GM13976 (cell line): Measurements from ENCODE around the gene LOXL1.

Experiments used
- DNase-seq: peaks from one replicate; pipeline ENCODE4 v3.0.0; 2012; ENCODE audit warnings: low spot score
- CTCF ChIP-seq: IDR thresholded peaks from 2 replicates; pipeline ENCODE4 v1.5.1; 2012; ENCODE audit warnings: borderline replicate concordance, mild to moderate bottlenecking; ENCODE audit not compliant: insufficient read depth; ENCODE audit errors: extremely low read depth, missing control alignments, control extremely low read depth
- in situ Hi-C: fragments of 300-500 bp; cut with MboI; formaldehyde crosslinking; loops from one replicate; pipeline ENCODE4 v1.12.0; 2022; ENCODE audit warnings: low sequenced_read_pairs, mixed read lengths, inconsistent platforms; ENCODE audit not compliant: unreplicated experiment

Gene LOXL1

GRCh38 chr15:73914145-73914544, 12.1 kb upstream of the LOXL1 start:
- no peak for TF ChIP-seq CTCF
- in situ Hi-C loops, result no loop called here
- no peak for DNase-seq

GRCh38 chr15:73915082-73915481, 11.2 kb upstream of the LOXL1 start:
- TF ChIP-seq CTCF, result no peak
- no peak for DNase-seq
- in situ Hi-C loops, result no loop called here

- TF ChIP-seq CTCF, result no peak
- DNase-seq, result no peak
- in situ Hi-C loops, result no loop called here
Measured at GRCh38 chr15:73918784-73919183, 7.5 kb upstream of the LOXL1 start.

- DNase-seq, result no peak
- in situ Hi-C loops, result no loop called here
- no peak for TF ChIP-seq CTCF
Measured at GRCh38 chr15:73919706-73920105, 6.6 kb upstream of the LOXL1 start.

GRCh38 chr15:73921254-73921925, 4.9 kb upstream of the LOXL1 start:
- no peak for TF ChIP-seq CTCF
- in situ Hi-C loops, result no loop called here
- DNase-seq, result no peak

GRCh38 chr15:73922186-73923151, 3.8 kb upstream of the LOXL1 start:
- DNase-seq, result no peak
- in situ Hi-C loops, result no loop called here
- no peak for TF ChIP-seq CTCF
